GM12801 (cell line): Measurements from ENCODE around the gene RPL19.

Experiments
- CTCF ChIP-seq: IDR thresholded peaks from one replicate; pipeline ENCODE4 v1.5.1; 2011; ENCODE audit warnings: control low read depth; ENCODE audit not compliant: insufficient read length; ENCODE audit errors: extremely low read depth

The RPL19 gene

GRCh38 chr17:39236450-39236927, 36.4 kb downstream of the RPL19 start:
- no peak for TF ChIP-seq CTCF

- TF ChIP-seq CTCF: no peak
Measured at GRCh38 chr17:39236981-39237441, 36.9 kb downstream of the RPL19 start.

- no peak for TF ChIP-seq CTCF
Measured at GRCh38 chr17:39237586-39237985, 37.5 kb downstream of the RPL19 start.

- no peak for TF ChIP-seq CTCF
Measured at GRCh38 chr17:39238311-39238972, 38.4 kb downstream of the RPL19 start.

GRCh38 chr17:39239640-39240314, 39.7 kb downstream of the RPL19 start:
- TF ChIP-seq CTCF: no peak

- no peak for TF ChIP-seq CTCF
Measured at GRCh38 chr17:39240631-39241030, 40.5 kb downstream of the RPL19 start.

- TF ChIP-seq CTCF: no peak
Measured at GRCh38 chr17:39243155-39243554, 43.1 kb downstream of the RPL19 start.
